Body of pancreas (tissue), 4 donors: ENCODE measurements around the gene SNX1. TPM values are rescaled to one million over a fixed set of nuclear protein-coding genes. Genes with fewer than 3 reads are reported as not detected.

ENCODE experiments used
- ATAC-seq: fragments of 150-250 bp; one replicate; pipeline ENCODE4 v1.9.1; 2016
- DNase-seq, 4 donors: peaks; one replicate each; pipeline ENCODE4 v3.0.0-alpha.2; 2019
- H3K27ac ChIP-seq, 4 donors: fragments of 200-600 bp; sonication (generic); 1 replicate in 3 of 4; 2 replicates in 1 of 4; pipeline versions ENCODE4 v1.5.1 to v1.6.1; 2016 to 2019; ENCODE audit warnings: mild to moderate bottlenecking in 1 of 4, mixed read lengths in 1 of 4, moderate library complexity in 1 of 4
- H3K27me3 ChIP-seq, 2 donors: fragments of 200-600 bp; sonication (generic); one replicate each; pipeline ENCODE4 v1.6.0; 2016; ENCODE audit warnings: mild to moderate bottlenecking in 1 of 2
- H3K36me3 ChIP-seq, 2 donors: fragments of 200-600 bp; sonication (generic); replicated peaks in 1 of 2; 2 replicates each; pipeline ENCODE4 v1.5.1; 2016; ENCODE audit warnings: low read depth in 2 of 2; ENCODE audit not compliant: insufficient read depth in 1 of 2
- H3K4me1 ChIP-seq: fragments of 200-600 bp; sonication (generic); one replicate; pipeline ENCODE4 v1.6.0; 2016
- H3K4me3 ChIP-seq, 2 donors: fragments of 200-600 bp; sonication (generic); 1 replicate in 1 of 2; 2 replicates in 1 of 2; pipeline ENCODE4 v1.5.1; 2016 to 2019
- H3K9me3 ChIP-seq, 3 donors: fragments of 200-600 bp; sonication (generic); 1 replicate in 2 of 3; 2 replicates in 1 of 3; pipeline ENCODE4 v1.5.1; 2016
- CTCF ChIP-seq, 7 experiments: fragments of 450-650 bp in 4 of 7; fragments of 200-600 bp in 3 of 7; sonication (generic) in 3 of 7; IDR thresholded peaks; one replicate each; pipeline ENCODE4 v1.5.1; 2016 to 2019; ENCODE audit warnings: antibody characterized with exemption in 7 of 7
- POLR2A ChIP-seq, 3 donors: fragments of 450-650 bp; IDR thresholded peaks; one replicate each; pipeline ENCODE4 v1.6.1; 2016; ENCODE audit warnings: antibody characterized with exemption in 3 of 3, mild to moderate bottlenecking in 2 of 3
- WGBS, 2 donors: methylation state at CpG; one replicate each; pipeline ENCODE4 v1.1.5; 2017; 5-methylcytosine and 5-hydroxymethylcytosine counted together
- intact Hi-C: fragments of 100-400 bp; cut with DNase I; formaldehyde crosslinking; loops from one replicate; pipeline ENCODE4 v1.15.1; 2023
- total RNA-seq, 2 donors: library from RNA; depleted of rRNA; stranded (reverse); fragments of >200 nt; gene quantifications; one replicate each; pipeline ENCODE4 v1.1.0, GENCODE V29; 2016

The SNX1 gene
- total RNA-seq, 2 donors from 2014 or later = 26.7 to 27.4 TPM

GRCh38 chr15:64068133-64068532, 27.6 kb upstream of the SNX1 start:
- Histone ChIP-seq H3K27me3 (no peaks in the 10 kb centered on the region), H3K27ac (no peak overlapping the region), H3K4me3 (no peak overlapping the region), H3K4me1 (peaks cover 45% of the 10 kb centered on the region), H3K9me3 (no peaks in the 10 kb centered on the region), H3K36me3 (no peaks in the 10 kb centered on the region)
- DNase-seq = no peak
- TF ChIP-seq CTCF (IDR thresholded peaks at IDR 0.05) (no peak), POLR2A (IDR thresholded peaks at IDR 0.05) (no peak)
- intact Hi-C loops = loop anchor here (10.0 kb wide), 1 partner anchor 313 kb away; no protein-coding TSS in a partner anchor
- WGBS, 2 donors = 49 to 58% methylated on average over 4 of the region's 4 CpGs
- no peak for ATAC-seq

- Histone ChIP-seq H3K27ac (peak overlapping the region in 3 of 4 donors; percentile 78 to 92 (median 88)), H3K9me3 (no peaks in the 10 kb centered on the region), H3K4me3 (no peak overlapping the region), H3K36me3 (no peaks in the 10 kb centered on the region), H3K27me3 (no peaks in the 10 kb centered on the region), H3K4me1 (peaks cover 65% of the 10 kb centered on the region)
- intact Hi-C loops = no loop called here
- WGBS, 2 donors = 96 to 98% methylated on average over 3 of the region's 3 CpGs
- ATAC-seq (no peak), DNase-seq (no peak)
- TF ChIP-seq CTCF (IDR thresholded peaks at IDR 0.05) (no peak), POLR2A (IDR thresholded peaks at IDR 0.05) (no peak)
Measured at GRCh38 chr15:64070106-64070505, 25.7 kb upstream of the SNX1 start.

GRCh38 chr15:64070965-64071851, 24.6 kb upstream of the SNX1 start:
- H3K4me1 ChIP-seq = peaks cover 70% of the 10 kb centered on the region
- H3K36me3 ChIP-seq = no peaks in the 10 kb centered on the region
- H3K9me3 ChIP-seq = no peaks in the 10 kb centered on the region
- 30 to 38% methylated on average over 5 to 8 of the region's 8 CpGs for WGBS, 2 donors
- peak overlapping the region; percentile 76 to 92 (median 83) for H3K27ac ChIP-seq
- intact Hi-C loops = no loop called here
- H3K4me3 ChIP-seq = no peak overlapping the region
- ATAC-seq (peak; percentile 84), DNase-seq (peak; percentile 69 to 84 (median 78))
- no peaks in the 10 kb centered on the region for H3K27me3 ChIP-seq
- TF ChIP-seq CTCF (IDR thresholded peaks at IDR 0.05) (no peak), POLR2A (IDR thresholded peaks at IDR 0.05) (peak in 2 of 3 donors; percentile 64 to 67)

- intact Hi-C loops = no loop called here
- Histone ChIP-seq H3K9me3 (no peaks in the 10 kb centered on the region), H3K27me3 (no peaks in the 10 kb centered on the region), H3K27ac (peak overlapping the region; percentile 76 to 92 (median 83)), H3K4me1 (peaks cover 75% of the 10 kb centered on the region), H3K36me3 (no peaks in the 10 kb centered on the region), H3K4me3 (no peak overlapping the region)
- no peak for DNase-seq
- TF ChIP-seq POLR2A (IDR thresholded peaks at IDR 0.05) (no peak), CTCF (IDR thresholded peaks at IDR 0.05) (no peak)
- 58 to 60% methylated on average over 4 of the region's 4 CpGs for WGBS, 2 donors
- peak; percentile 25 for ATAC-seq
Measured at GRCh38 chr15:64071931-64072765, 23.6 kb upstream of the SNX1 start.
